Stimulated activated naive CD4-positive, alpha-beta T cell (primary cell): Measurements from ENCODE around the gene MLLT1.

Experiments
- DNase-seq, 6 experiments: peaks; one replicate each; lab custom pipeline; 2025; lab: John Stamatoyannopoulos, UW

MLLT1 gene

GRCh38 chr19:6235031-6235951, 44.5 kb downstream of the MLLT1 start:
- DNase-seq = no peak

GRCh38 chr19:6234527-6234926, 45.2 kb downstream of the MLLT1 start:
- DNase-seq = no peak

- no peak for DNase-seq
These were observed 45.8 kb downstream of the MLLT1 start for GRCh38 chr19:6233827-6234511.

- no peak for DNase-seq
These were observed 46.5 kb downstream of the MLLT1 start for GRCh38 chr19:6233056-6233826.

- DNase-seq = no peak
These were observed 47.1 kb downstream of the MLLT1 start for GRCh38 chr19:6232601-6233055.

GRCh38 chr19:6230991-6231448, 48.8 kb downstream of the MLLT1 start:
- DNase-seq = no peak

GRCh38 chr19:6229951-6230712, 49.6 kb downstream of the MLLT1 start:
- no peak for DNase-seq

- DNase-seq = no peak
These were observed 50.4 kb downstream of the MLLT1 start for GRCh38 chr19:6229216-6229913.

- no peak for DNase-seq
These were observed 51.1 kb downstream of the MLLT1 start for GRCh38 chr19:6228551-6229215.

GRCh38 chr19:6227936-6228325, 51.8 kb downstream of the MLLT1 start:
- DNase-seq = no peak

GRCh38 chr19:6227156-6227935, 52.4 kb downstream of the MLLT1 start:
- DNase-seq = no peak

- no peak for DNase-seq
These were observed 53.2 kb downstream of the MLLT1 start for GRCh38 chr19:6226444-6227155.

GRCh38 chr19:6226012-6226411, 53.8 kb downstream of the MLLT1 start:
- no peak for DNase-seq

- no peak for DNase-seq
These were observed 54.4 kb downstream of the MLLT1 start for GRCh38 chr19:6225232-6225865.

- DNase-seq = no peak
These were observed 55.5 kb downstream of the MLLT1 start for GRCh38 chr19:6224308-6224675.

- DNase-seq = no peak
These were observed 56.1 kb downstream of the MLLT1 start for GRCh38 chr19:6223461-6224307.

- DNase-seq = no peak
These were observed 56.9 kb downstream of the MLLT1 start for GRCh38 chr19:6222884-6223283.
